HepG2 (cell line): Measurements from ENCODE around the gene INSIG1. TPM values are rescaled to one million over a fixed set of nuclear protein-coding genes. Genes with fewer than 3 reads are reported as not detected.

Source experiments
- ATAC-seq: fragments of 200-7000 bp; cut with Tn5 transposase; 3 replicates; pipeline ENCODE4 v1.9.1; 2020; ENCODE audit warnings: mild to moderate bottlenecking, moderate library complexity
- BruUV-seq: library from RNA; stranded (reverse); fragments of 400-500 nt; replicated peaks from 2 replicates; lab custom pipeline; 2021; lab: Mats Ljungman, UMichigan
- CTCF ChIA-PET: fragments of 300-600 bp; formaldehyde crosslinking; extraction: SDS; loops from one replicate; lab custom pipeline; 2021; ENCODE audit warnings: low total read pairs, inconsistent platforms, low intra/inter-chr PET ratio; lab: Yijun Ruan, JAX
- POLR2A ChIA-PET: fragments of 350-600 bp; sonication (Branson Sonifier 250); formaldehyde crosslinking; loops from one replicate; lab custom pipeline; 2020; ENCODE audit warnings: antibody characterized with exemption, inconsistent platforms; lab: Yijun Ruan, JAX
- DNase-seq: peaks from one replicate; pipeline ENCODE4 v3.0.0-alpha.2; 2015; ENCODE audit warnings: low spot score
- FAIRE-seq: peaks from 3 replicates; lab custom pipeline; 2011; peaks lifted over from hg19 to GRCh38; lab: Jason Lieb, UNC
- H2AFZ ChIP-seq: one replicate; pipeline ENCODE4 v1.6.1; 2011; ENCODE audit warnings: low read length, inconsistent platforms
- H3K27ac ChIP-seq: fragments of 300-600 bp; 3 replicates; pipeline ENCODE4 v1.8.0; 2011; ENCODE audit warnings: mixed run types, mild to moderate bottlenecking, mixed read lengths, low read length, inconsistent platforms; ENCODE audit not compliant: insufficient read depth; ENCODE audit errors: extremely low read length
- H3K27me3 ChIP-seq, 2 experiments: fragments of 200-600 bp in 1 of 2; 2 replicates in 1 of 2; 3 replicates in 1 of 2; pipeline versions ENCODE4 v1.6.0 to v1.8.0; 2011; ENCODE audit warnings: low read length in 2 of 2, mild to moderate bottlenecking in 2 of 2, moderate library complexity in 2 of 2, inconsistent platforms in 1 of 2; ENCODE audit not compliant: insufficient read depth in 2 of 2, control insufficient read depth in 1 of 2
- H3K36me3 ChIP-seq, 2 experiments: fragments of 200-600 bp in 1 of 2; replicated peaks in 1 of 2; 2 replicates in 1 of 2; 3 replicates in 1 of 2; pipeline versions ENCODE4 v1.5.1 to v1.8.0; 2011; ENCODE audit warnings: low read length in 2 of 2, inconsistent platforms in 1 of 2; ENCODE audit not compliant: insufficient read depth in 2 of 2, control insufficient read depth in 1 of 2
- H3K4me1 ChIP-seq: 2 replicates; pipeline ENCODE4 v1.5.1; 2012; ENCODE audit warnings: low read length, inconsistent platforms; ENCODE audit not compliant: insufficient read depth
- H3K4me2 ChIP-seq: 2 replicates; pipeline ENCODE4 v1.6.0; 2011; ENCODE audit warnings: low read depth, low read length, inconsistent platforms
- H3K4me3 ChIP-seq, 3 experiments: fragments of 200-600 bp in 1 of 3; sonication (generic), shearing (Covaris generic) in 1 of 3; replicated peaks in 1 of 3; 2 replicates each; pipeline ENCODE4 v1.5.1; 2011 to 2016; ENCODE audit warnings: low read length in 3 of 3, inconsistent platforms in 2 of 3, low read depth in 2 of 3, mild to moderate bottlenecking in 2 of 3, control low read depth in 1 of 3, mixed read lengths in 1 of 3; ENCODE audit not compliant: insufficient read depth in 1 of 3
- H3K79me2 ChIP-seq: one replicate; pipeline ENCODE4 v1.6.1; 2011; ENCODE audit warnings: low read length, inconsistent platforms; ENCODE audit not compliant: insufficient read depth
- H3K9ac ChIP-seq: 2 replicates; pipeline ENCODE4 v1.6.0; 2011; ENCODE audit warnings: mild to moderate bottlenecking, low read depth, low read length, inconsistent platforms; ENCODE audit not compliant: insufficient read depth
- H3K9me3 ChIP-seq: 2 replicates; pipeline ENCODE4 v1.5.1; 2012; ENCODE audit warnings: mild to moderate bottlenecking, low read length
- H4K20me1 ChIP-seq: 2 replicates; pipeline ENCODE4 v1.6.0; 2011; ENCODE audit warnings: inconsistent platforms, mild to moderate bottlenecking, low read length, moderate library complexity; ENCODE audit not compliant: insufficient read depth
- ARHGAP35 ChIP-seq: sonication (generic); formaldehyde crosslinking; IDR thresholded peaks from 2 replicates; pipeline ENCODE4 v1.9.0; 2022; ENCODE audit warnings: mild to moderate bottlenecking, inconsistent platforms, moderate library complexity, missing genetic modification reagents, borderline replicate concordance
- CEBPB ChIP-seq: IDR thresholded peaks from 2 replicates; pipeline ENCODE4 v1.6.1; 2011; ENCODE audit warnings: low read depth, low read length, improper control_type of control experiment, borderline replicate concordance
- HMGXB4 ChIP-seq, 2 experiments: sonication (generic) in 1 of 2; formaldehyde crosslinking in 1 of 2; IDR thresholded peaks; 2 replicates each; pipeline versions ENCODE4 v1.4.0 to v1.6.1; 2018 to 2020; ENCODE audit warnings: missing genetic modification reagents in 2 of 2, borderline replicate concordance in 1 of 2, low read depth in 1 of 2, mild to moderate bottlenecking in 1 of 2, missing biosample characterization in 1 of 2
- NR2F2 ChIP-seq: IDR thresholded peaks from 2 replicates; pipeline ENCODE4 v1.6.1; 2012; ENCODE audit warnings: low read depth, inconsistent platforms, borderline replicate concordance
- ZFP62 ChIP-seq: sonication (generic); formaldehyde crosslinking; IDR thresholded peaks from 2 replicates; pipeline ENCODE4 v1.4.0; 2020; ENCODE audit warnings: missing genetic modification reagents
- ZNF275 ChIP-seq: sonication (generic); formaldehyde crosslinking; IDR thresholded peaks from 2 replicates; pipeline ENCODE4 v1.8.0; 2022; ENCODE audit warnings: missing genetic modification reagents, mild to moderate bottlenecking, inconsistent platforms, borderline replicate concordance
- ZNF30 ChIP-seq: sonication (generic); formaldehyde crosslinking; IDR thresholded peaks from 2 replicates; pipeline ENCODE4 v1.5.0; 2020; ENCODE audit warnings: mild to moderate bottlenecking, missing genetic modification reagents
- ZNF878 ChIP-seq: sonication (generic); formaldehyde crosslinking; IDR thresholded peaks from 2 replicates; pipeline ENCODE4 v1.8.1; 2023; ENCODE audit warnings: mild to moderate bottlenecking, missing genetic modification reagents, moderate library complexity
- WGBS: methylation state at CpG from one replicate; pipeline ENCODE4 v1.1.6; 2017; ENCODE audit warnings: low lambda C conversion rate; 5-methylcytosine and 5-hydroxymethylcytosine counted together
- in situ Hi-C: cut with HindIII; loops from 2 replicates; pipeline ENCODE4 v1.10.0; 2017; ENCODE audit warnings: low pct_unique_long_range_greater_than_20kb; ENCODE audit not compliant: extremely low pct_ligation_motif_present
- intact Hi-C: fragments of 100-400 bp; cut with micrococcal nuclease; formaldehyde crosslinking; loops from one replicate; pipeline ENCODE4 v1.10.0; 2022; ENCODE audit not compliant: unreplicated experiment
- polyA plus RNA-seq, 8 experiments: library from polyadenylated mRNA; depleted of rRNA in 3 of 8; stranded (reverse) in 7 of 8; unstranded in 1 of 8; fragments of >200 nt; fragmentation: Illumina TruSeq in 4 of 8; extraction: Trizol in 4 of 8; gene quantifications; 2 replicates each; pipeline versions ENCODE4 v1.2.1 to v1.2.3, GENCODE V29; 2011 to 2016; ENCODE audit warnings: low read depth in 4 of 8, missing spikeins in 1 of 8, mixed read lengths in 1 of 8; ENCODE audit not compliant: insufficient read depth in 1 of 8
- total RNA-seq, 5 experiments: library from RNA; depleted of rRNA; stranded (reverse); fragments of >200 nt; fragmentation: Illumina TruSeq; extraction: Trizol; gene quantifications; 2 replicates each; pipeline ENCODE4 v1.2.3, GENCODE V29; 2016; ENCODE audit warnings: low read depth in 1 of 5

INSIG1 gene
- total and polyA plus RNA-seq, 2 of the 13 experiments (the other 11 are each of a cell fraction or from before 2014, with no cell fraction given) = 0.07 to 0.11 TPM

GRCh38 chr7:155310425-155311114 lies 12.9 kb downstream of the INSIG1 start:
- DNase-seq = no peak
- Histone ChIP-seq H4K20me1 (no peaks in the 10 kb centered on the region), H3K4me3 (no peak overlapping the region), H3K9me3 (no peaks in the 10 kb centered on the region), H3K4me2 (no peak overlapping the region), H3K27ac (no peak overlapping the region), H3K79me2 (no peaks in the 10 kb centered on the region), H3K4me1 (no peaks in the 10 kb centered on the region), H3K27me3 (peaks cover 2 to 29% of the 10 kb centered on the region in 2 experiments; a peak in 3 of 5 replicates), H2AFZ (no peak overlapping the region), H3K9ac (no peak overlapping the region), H3K36me3 (no peaks in the 10 kb centered on the region)
- BruUV-seq = no TSS peak
- TF ChIP-seq ZFP62 (no peak), CEBPB (no peak), ZNF275 (CRISPR knock-in tag) (no peak), ZNF30 (CRISPR knock-in tag) (no peak), HMGXB4 (CRISPR knock-in tag; IDR thresholded peaks at IDR 0.05; ENCODE audit: borderline replicate concordance in 1 of 2, low read depth in 1 of 2) (no peak), ZNF878 (CRISPR knock-in tag) (no peak), ARHGAP35 (no peak), NR2F2 (no peak)
- intact Hi-C loops = no loop called here
- WGBS = 45% methylated on average over 11 of the region's 13 CpGs
- in situ Hi-C loops = no loop called here
- CTCF ChIA-PET = no interaction called here
- ATAC-seq = no peak
- no peak for FAIRE-seq
- POLR2A ChIA-PET = no interaction called here
